GM23338 (cell line): ENCODE data around the gene IGSF21. TPM values are rescaled to one million over a fixed set of nuclear protein-coding genes. Genes with fewer than 3 reads are reported as not detected.

ENCODE experiments used
- ATAC-seq: fragments of 200-7000 bp; cut with Tn5 transposase; 3 replicates; pipeline ENCODE4 v1.9.1; 2020
- DNase-seq: peaks from one replicate; pipeline ENCODE4 v3.0.0-alpha.2; 2015; ENCODE audit warnings: low spot score
- H2AFZ ChIP-seq: fragments of 200-600 bp; sonication (generic); 2 replicates; pipeline ENCODE4 v1.8.0; 2016; ENCODE audit warnings: antibody characterized with exemption, mild to moderate bottlenecking, moderate library complexity
- H3F3A ChIP-seq: fragments of 200-600 bp; sonication (generic); replicated peaks from 2 replicates; pipeline ENCODE4 v1.8.0; 2017; ENCODE audit warnings: antibody characterized with exemption, mixed run types, low read depth
- H3K27ac ChIP-seq: fragments of 200-600 bp; sonication (generic); 2 replicates; pipeline ENCODE4 v1.6.1; 2016; ENCODE audit warnings: low read depth
- H3K27me3 ChIP-seq: fragments of 200-600 bp; sonication (generic); 2 replicates; pipeline ENCODE4 v1.8.0; 2016; ENCODE audit warnings: mild to moderate bottlenecking, mixed run types, moderate library complexity; ENCODE audit not compliant: insufficient read depth
- H3K36me3 ChIP-seq: fragments of 200-600 bp; sonication (generic); 2 replicates; pipeline ENCODE4 v1.8.0; 2016; ENCODE audit warnings: mild to moderate bottlenecking; ENCODE audit not compliant: insufficient read depth
- H3K4me1 ChIP-seq: fragments of 200-600 bp; sonication (generic); 2 replicates; pipeline ENCODE4 v1.8.0; 2016; ENCODE audit warnings: mild to moderate bottlenecking, moderate library complexity; ENCODE audit not compliant: insufficient read depth
- H3K4me2 ChIP-seq: fragments of 200-600 bp; sonication (generic); 2 replicates; pipeline ENCODE4 v1.7.1; 2017; ENCODE audit warnings: mixed run types
- H3K4me3 ChIP-seq: fragments of 200-600 bp; sonication (generic); 2 replicates; pipeline ENCODE4 v1.6.1; 2016; ENCODE audit warnings: mixed run types
- H3K79me2 ChIP-seq: fragments of 200-600 bp; sonication (generic); replicated peaks from 2 replicates; pipeline ENCODE4 v1.8.0; 2017; ENCODE audit warnings: mild to moderate bottlenecking; ENCODE audit not compliant: insufficient read depth
- H3K9me2 ChIP-seq: fragments of 200-600 bp; sonication (generic); 2 replicates; pipeline ENCODE4 v1.8.0; 2017; ENCODE audit not compliant: insufficient read depth
- H4K20me1 ChIP-seq: fragments of 200-600 bp; sonication (generic); replicated peaks from 2 replicates; pipeline ENCODE4 v1.8.0; 2017; ENCODE audit warnings: mild to moderate bottlenecking; ENCODE audit not compliant: insufficient read depth
- H3K27ac Mint-ChIP-seq: 2 replicates; pipeline ENCODE4 v1.8.0; 2020; ENCODE audit warnings: inconsistent platforms, mild to moderate bottlenecking, moderate library complexity, mixed read lengths
- H3K27me3 Mint-ChIP-seq: 3 replicates; pipeline ENCODE4 v1.8.0; 2022; ENCODE audit warnings: low read depth, mild to moderate bottlenecking, moderate library complexity, mixed read lengths, inconsistent platforms; ENCODE audit not compliant: insufficient read depth, poor library complexity
- H3K36me3 Mint-ChIP-seq: 3 replicates; pipeline ENCODE4 v1.8.0; 2021; ENCODE audit warnings: low read depth, mild to moderate bottlenecking, inconsistent platforms, moderate library complexity, mixed read lengths
- H3K4me1 Mint-ChIP-seq: 3 replicates; pipeline ENCODE4 v1.8.0; 2020; ENCODE audit warnings: mild to moderate bottlenecking, inconsistent platforms, mixed read lengths
- H3K4me3 Mint-ChIP-seq: 3 replicates; pipeline ENCODE4 v1.8.0; 2021; ENCODE audit warnings: moderate library complexity, mild to moderate bottlenecking, inconsistent platforms, mixed read lengths
- H3K9me3 Mint-ChIP-seq: 3 replicates; pipeline ENCODE4 v1.8.0; 2020; ENCODE audit warnings: moderate library complexity, mild to moderate bottlenecking, inconsistent platforms, mixed read lengths
- EZH2phosphoT487 ChIP-seq: fragments of 200-600 bp; sonication (generic); IDR thresholded peaks from one replicate; pipeline ENCODE4 v1.8.1; 2018; ENCODE audit warnings: antibody characterized with exemption; ENCODE audit not compliant: unreplicated experiment
- NANOG ChIP-seq: IDR thresholded peaks from 2 replicates; pipeline ENCODE4 v1.6.1; 2016; ENCODE audit warnings: antibody characterized with exemption, borderline replicate concordance
- ZNF331 ChIP-seq: fragments of 250-450 bp; sonication (Bioruptor Pico); IDR thresholded peaks from 2 replicates; pipeline ENCODE4 v1.5.0; 2020; ENCODE audit warnings: low read depth, mild to moderate bottlenecking, moderate library complexity
- polyA plus RNA-seq: library from polyadenylated mRNA; unstranded; fragments of >200 nt; fragmentation: Nextera tagmentation; extraction: Ambion mirVana; gene quantifications from 2 replicates; pipeline ENCODE4 v1.2.1, GENCODE V29; 2016
- total RNA-seq: library from RNA; depleted of rRNA; stranded (reverse); fragments of >200 nt; shearing (Covaris generic); gene quantifications from 2 replicates; pipeline ENCODE4 v1.2.3, GENCODE V29; 2014
- TF ChIP-seq, protein P1 (sequence below): IDR thresholded peaks from 2 replicates; pipeline ENCODE4 v1.6.1; 2016; ENCODE audit warnings: antibody characterized with exemption
- TF ChIP-seq, protein P2 (sequence below): fragments of 250-450 bp; sonication (Bioruptor Pico); IDR thresholded peaks from 2 replicates; pipeline ENCODE4 v1.5.0; 2020; ENCODE audit warnings: mild to moderate bottlenecking, moderate library complexity
- TF ChIP-seq, protein P3 (sequence below), 2 experiments: fragments of 200-600 bp in 1 of 2; sonication (generic) in 1 of 2; conservative IDR thresholded peaks; 2 replicates each; pipeline versions ENCODE4 v1.5.1 to v1.6.1; 2016 to 2017; ENCODE audit warnings: antibody characterized with exemption in 2 of 2, low read depth in 2 of 2, mild to moderate bottlenecking in 2 of 2, moderate library complexity in 1 of 2

IGSF21 gene
- total and polyA plus RNA-seq, 2 experiments from 2014 or later = 15.6 to 15.7 TPM

DNA sequence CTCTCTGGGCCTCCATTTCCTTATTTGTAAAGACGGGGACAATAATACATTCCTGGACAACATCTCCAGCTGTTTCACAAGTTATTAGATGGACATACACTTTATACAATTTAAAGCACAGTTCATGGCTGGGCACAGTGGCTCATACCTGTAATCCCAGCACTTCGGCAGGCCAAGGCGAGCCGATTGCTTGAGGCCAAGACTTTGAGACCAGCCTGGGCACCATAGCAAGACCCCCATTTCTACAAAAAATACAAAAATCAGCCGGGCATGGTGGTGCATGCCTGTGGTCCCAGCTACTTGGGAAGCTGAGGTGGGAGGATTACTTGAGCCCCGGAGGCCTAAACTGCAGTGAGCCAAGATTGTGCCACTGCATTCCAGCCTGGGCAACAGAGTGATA, 34.1 kb downstream of the IGSF21 start:
- H3K4me3 ChIP-seq = no peak overlapping the region
- H3K27ac Mint-ChIP-seq = no peak overlapping the region
- TF ChIP-seq ZNF331 (CRISPR knock-in tag) (no peak), EZH2phosphoT487 (no peak), NANOG (no peak)
- TF ChIP-seq, protein P1, sequence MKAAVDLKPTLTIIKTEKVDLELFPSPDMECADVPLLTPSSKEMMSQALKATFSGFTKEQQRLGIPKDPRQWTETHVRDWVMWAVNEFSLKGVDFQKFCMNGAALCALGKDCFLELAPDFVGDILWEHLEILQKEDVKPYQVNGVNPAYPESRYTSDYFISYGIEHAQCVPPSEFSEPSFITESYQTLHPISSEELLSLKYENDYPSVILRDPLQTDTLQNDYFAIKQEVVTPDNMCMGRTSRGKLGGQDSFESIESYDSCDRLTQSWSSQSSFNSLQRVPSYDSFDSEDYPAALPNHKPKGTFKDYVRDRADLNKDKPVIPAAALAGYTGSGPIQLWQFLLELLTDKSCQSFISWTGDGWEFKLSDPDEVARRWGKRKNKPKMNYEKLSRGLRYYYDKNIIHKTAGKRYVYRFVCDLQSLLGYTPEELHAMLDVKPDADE = no peak
- TF ChIP-seq, protein P2, sequence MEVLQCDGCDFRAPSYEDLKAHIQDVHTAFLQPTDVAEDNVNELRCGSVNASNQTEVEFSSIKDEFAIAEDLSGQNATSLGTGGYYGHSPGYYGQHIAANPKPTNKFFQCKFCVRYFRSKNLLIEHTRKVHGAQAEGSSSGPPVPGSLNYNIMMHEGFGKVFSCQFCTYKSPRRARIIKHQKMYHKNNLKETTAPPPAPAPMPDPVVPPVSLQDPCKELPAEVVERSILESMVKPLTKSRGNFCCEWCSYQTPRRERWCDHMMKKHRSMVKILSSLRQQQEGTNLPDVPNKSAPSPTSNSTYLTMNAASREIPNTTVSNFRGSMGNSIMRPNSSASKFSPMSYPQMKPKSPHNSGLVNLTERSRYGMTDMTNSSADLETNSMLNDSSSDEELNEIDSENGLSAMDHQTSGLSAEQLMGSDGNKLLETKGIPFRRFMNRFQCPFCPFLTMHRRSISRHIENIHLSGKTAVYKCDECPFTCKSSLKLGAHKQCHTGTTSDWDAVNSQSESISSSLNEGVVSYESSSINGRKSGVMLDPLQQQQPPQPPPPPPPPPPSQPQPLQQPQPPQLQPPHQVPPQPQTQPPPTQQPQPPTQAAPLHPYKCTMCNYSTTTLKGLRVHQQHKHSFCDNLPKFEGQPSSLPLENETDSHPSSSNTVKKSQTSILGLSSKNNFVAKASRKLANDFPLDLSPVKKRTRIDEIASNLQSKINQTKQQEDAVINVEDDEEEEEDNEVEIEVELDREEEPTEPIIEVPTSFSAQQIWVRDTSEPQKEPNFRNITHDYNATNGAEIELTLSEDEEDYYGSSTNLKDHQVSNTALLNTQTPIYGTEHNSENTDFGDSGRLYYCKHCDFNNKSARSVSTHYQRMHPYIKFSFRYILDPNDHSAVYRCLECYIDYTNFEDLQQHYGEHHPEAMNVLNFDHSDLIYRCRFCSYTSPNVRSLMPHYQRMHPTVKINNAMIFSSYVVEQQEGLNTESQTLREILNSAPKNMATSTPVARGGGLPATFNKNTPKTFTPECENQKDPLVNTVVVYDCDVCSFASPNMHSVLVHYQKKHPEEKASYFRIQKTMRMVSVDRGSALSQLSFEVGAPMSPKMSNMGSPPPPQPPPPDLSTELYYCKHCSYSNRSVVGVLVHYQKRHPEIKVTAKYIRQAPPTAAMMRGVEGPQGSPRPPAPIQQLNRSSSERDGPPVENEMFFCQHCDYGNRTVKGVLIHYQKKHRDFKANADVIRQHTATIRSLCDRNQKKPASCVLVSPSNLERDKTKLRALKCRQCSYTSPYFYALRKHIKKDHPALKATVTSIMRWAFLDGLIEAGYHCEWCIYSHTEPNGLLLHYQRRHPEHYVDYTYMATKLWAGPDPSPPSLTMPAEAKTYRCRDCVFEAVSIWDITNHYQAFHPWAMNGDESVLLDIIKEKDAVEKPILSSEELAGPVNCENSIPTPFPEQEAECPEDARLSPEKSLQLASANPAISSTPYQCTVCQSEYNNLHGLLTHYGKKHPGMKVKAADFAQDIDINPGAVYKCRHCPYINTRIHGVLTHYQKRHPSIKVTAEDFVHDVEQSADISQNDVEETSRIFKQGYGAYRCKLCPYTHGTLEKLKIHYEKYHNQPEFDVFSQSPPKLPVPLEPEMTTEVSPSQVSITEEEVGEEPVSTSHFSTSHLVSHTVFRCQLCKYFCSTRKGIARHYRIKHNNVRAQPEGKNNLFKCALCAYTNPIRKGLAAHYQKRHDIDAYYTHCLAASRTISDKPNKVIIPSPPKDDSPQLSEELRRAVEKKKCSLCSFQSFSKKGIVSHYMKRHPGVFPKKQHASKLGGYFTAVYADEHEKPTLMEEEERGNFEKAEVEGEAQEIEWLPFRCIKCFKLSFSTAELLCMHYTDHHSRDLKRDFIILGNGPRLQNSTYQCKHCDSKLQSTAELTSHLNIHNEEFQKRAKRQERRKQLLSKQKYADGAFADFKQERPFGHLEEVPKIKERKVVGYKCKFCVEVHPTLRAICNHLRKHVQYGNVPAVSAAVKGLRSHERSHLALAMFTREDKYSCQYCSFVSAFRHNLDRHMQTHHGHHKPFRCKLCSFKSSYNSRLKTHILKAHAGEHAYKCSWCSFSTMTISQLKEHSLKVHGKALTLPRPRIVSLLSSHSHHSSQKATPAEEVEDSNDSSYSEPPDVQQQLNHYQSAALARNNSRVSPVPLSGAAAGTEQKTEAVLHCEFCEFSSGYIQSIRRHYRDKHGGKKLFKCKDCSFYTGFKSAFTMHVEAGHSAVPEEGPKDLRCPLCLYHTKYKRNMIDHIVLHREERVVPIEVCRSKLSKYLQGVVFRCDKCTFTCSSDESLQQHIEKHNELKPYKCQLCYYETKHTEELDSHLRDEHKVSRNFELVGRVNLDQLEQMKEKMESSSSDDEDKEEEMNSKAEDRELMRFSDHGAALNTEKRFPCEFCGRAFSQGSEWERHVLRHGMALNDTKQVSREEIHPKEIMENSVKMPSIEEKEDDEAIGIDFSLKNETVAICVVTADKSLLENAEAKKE (CRISPR knock-in tag) = no peak
- TF ChIP-seq, protein P3, sequence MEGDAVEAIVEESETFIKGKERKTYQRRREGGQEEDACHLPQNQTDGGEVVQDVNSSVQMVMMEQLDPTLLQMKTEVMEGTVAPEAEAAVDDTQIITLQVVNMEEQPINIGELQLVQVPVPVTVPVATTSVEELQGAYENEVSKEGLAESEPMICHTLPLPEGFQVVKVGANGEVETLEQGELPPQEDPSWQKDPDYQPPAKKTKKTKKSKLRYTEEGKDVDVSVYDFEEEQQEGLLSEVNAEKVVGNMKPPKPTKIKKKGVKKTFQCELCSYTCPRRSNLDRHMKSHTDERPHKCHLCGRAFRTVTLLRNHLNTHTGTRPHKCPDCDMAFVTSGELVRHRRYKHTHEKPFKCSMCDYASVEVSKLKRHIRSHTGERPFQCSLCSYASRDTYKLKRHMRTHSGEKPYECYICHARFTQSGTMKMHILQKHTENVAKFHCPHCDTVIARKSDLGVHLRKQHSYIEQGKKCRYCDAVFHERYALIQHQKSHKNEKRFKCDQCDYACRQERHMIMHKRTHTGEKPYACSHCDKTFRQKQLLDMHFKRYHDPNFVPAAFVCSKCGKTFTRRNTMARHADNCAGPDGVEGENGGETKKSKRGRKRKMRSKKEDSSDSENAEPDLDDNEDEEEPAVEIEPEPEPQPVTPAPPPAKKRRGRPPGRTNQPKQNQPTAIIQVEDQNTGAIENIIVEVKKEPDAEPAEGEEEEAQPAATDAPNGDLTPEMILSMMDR (conservative IDR thresholded peaks at IDR 0.05; ENCODE audit: low read depth in 2 of 2) = no peak
- no peaks in the 10 kb centered on the region; the same call in 1 of the 2 replicates for H4K20me1 ChIP-seq
- no peaks in the 10 kb centered on the region for H3K36me3 ChIP-seq
- H3K36me3 Mint-ChIP-seq = no peaks in the 10 kb centered on the region
- ATAC-seq = no peak
- no peaks in the 10 kb centered on the region for H3K9me3 Mint-ChIP-seq
- H3K4me1 ChIP-seq = peaks cover 9% of the 10 kb centered on the region
- 0 out of 2 replicates have a peak, but pooled peaks cover 5% of the 10 kb centered on the region for H3K79me2 ChIP-seq
- H3K27ac ChIP-seq = no peak overlapping the region
- H3K4me3 Mint-ChIP-seq = no peak overlapping the region
- no peaks in the 10 kb centered on the region for H3K9me2 ChIP-seq
- H3K4me1 Mint-ChIP-seq = peaks cover 18% of the 10 kb centered on the region
- no peak overlapping the region for H3K4me2 ChIP-seq
- no peak overlapping the region for H2AFZ ChIP-seq
- H3K27me3 Mint-ChIP-seq = peaks cover 6% of the 10 kb centered on the region
- no peaks in the 10 kb centered on the region for H3F3A ChIP-seq
- H3K27me3 ChIP-seq = no peaks in the 10 kb centered on the region
- no peak for DNase-seq
